ENCODE data around the gene ARID1B.

Gene ARID1B

DNA sequence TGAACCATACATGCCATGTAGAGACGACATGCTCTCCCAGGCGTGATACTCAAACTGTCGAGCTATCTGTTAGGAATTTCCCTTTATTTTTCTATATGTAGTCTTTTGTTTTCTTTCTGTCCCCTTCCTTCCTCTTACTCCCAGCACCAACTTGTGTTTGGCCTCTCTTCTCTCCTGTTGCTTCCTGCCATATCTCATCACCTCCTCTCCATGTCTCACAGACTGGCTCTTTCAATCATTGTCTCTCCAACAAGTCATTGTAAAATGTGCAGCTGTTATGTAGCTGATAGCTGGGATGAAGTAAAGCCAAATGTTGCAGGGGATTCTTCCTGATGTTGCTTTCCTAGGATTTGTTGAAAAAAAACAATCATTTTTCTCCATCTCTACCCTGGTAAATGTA, 311.7 kb downstream of the ARID1B start:
- Histone ChIP-seq H3K36me3 (ENCODE audit: control insufficient read depth in 5 of 5, insufficient read depth in 5 of 5, low read length in 5 of 5) (peaks cover 14 to 30% (median 22%) of the 10 kb centered on the region in 5 donors), H3K27me3 (ENCODE audit: control insufficient read depth in 5 of 5, insufficient read depth in 4 of 5, low read length in 5 of 5) (no peaks in the 10 kb centered on the region), H3K27ac (ENCODE audit: low read depth, low read length) (no peak overlapping the region), H3K9me3 (ENCODE audit: control insufficient read depth in 5 of 5, low read length in 5 of 5) (no peaks in the 10 kb centered on the region), H3K9ac (ENCODE audit: low read length in 5 of 5) (no peak overlapping the region), H3K4me1 (ENCODE audit: control insufficient read depth in 5 of 5, insufficient read depth in 5 of 5, low read length in 5 of 5) (peaks cover 0 to 8% (median 0%) of the 10 kb centered on the region in 5 donors), H3K4me3 (ENCODE audit: low read depth in 1 of 5, low read length in 5 of 5) (no peak overlapping the region)

DNA sequence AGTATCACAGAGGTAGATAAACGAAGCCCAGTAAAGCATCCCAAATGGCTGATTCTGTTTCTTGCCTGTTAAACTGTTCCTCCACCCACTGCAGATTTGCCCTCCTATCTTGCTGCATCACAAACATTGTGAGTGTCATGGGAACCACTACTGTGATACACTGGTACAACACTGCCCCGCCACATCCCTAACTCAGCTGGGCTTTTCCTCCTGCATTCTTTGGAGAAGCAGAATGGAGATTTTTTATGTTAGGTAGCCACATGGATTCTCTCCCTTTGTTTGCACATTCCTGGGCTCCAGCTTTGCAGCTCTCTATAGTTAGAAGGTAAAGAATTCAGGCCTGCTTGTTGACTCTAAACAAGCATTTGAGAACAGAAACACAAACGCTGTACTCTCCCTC, 312.1 kb downstream of the ARID1B start:
- Histone ChIP-seq H3K4me3 (ENCODE audit: low read depth in 1 of 5, low read length in 5 of 5) (no peak overlapping the region), H3K27ac (ENCODE audit: low read depth, low read length) (no peak overlapping the region), H3K36me3 (ENCODE audit: control insufficient read depth in 5 of 5, insufficient read depth in 5 of 5, low read length in 5 of 5) (peaks cover 14 to 30% (median 22%) of the 10 kb centered on the region in 5 donors), H3K27me3 (ENCODE audit: control insufficient read depth in 5 of 5, insufficient read depth in 4 of 5, low read length in 5 of 5) (no peaks in the 10 kb centered on the region), H3K4me1 (ENCODE audit: control insufficient read depth in 5 of 5, insufficient read depth in 5 of 5, low read length in 5 of 5) (peaks cover 0 to 8% (median 0%) of the 10 kb centered on the region in 5 donors), H3K9ac (ENCODE audit: low read length in 5 of 5) (no peak overlapping the region), H3K9me3 (ENCODE audit: control insufficient read depth in 5 of 5, low read length in 5 of 5) (no peaks in the 10 kb centered on the region)

DNA sequence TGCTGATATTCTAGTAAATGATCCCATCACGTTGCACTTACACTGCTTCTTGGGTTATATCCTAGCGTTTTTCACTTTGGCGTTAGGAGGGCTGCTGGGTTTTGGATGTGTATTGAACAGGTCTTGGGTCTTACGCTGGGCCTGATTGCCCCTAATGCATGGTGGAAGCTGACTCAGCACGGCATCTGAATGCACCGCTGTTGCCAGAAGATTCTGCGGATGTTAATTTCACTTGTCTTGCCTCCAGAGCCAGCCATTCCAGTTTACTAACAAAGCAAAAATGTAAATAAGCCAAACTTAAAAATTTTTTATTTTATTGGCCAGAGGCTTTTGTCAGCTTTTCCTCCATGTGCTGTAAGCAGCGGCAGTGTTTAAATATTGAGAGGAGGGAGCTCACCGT, 312.7 kb downstream of the ARID1B start:
- Histone ChIP-seq H3K9me3 (ENCODE audit: control insufficient read depth in 5 of 5, low read length in 5 of 5) (no peaks in the 10 kb centered on the region), H3K27me3 (ENCODE audit: control insufficient read depth in 5 of 5, insufficient read depth in 4 of 5, low read length in 5 of 5) (no peaks in the 10 kb centered on the region), H3K9ac (ENCODE audit: low read length in 5 of 5) (no peak overlapping the region), H3K4me1 (ENCODE audit: control insufficient read depth in 5 of 5, insufficient read depth in 5 of 5, low read length in 5 of 5) (peaks cover 0 to 8% (median 0%) of the 10 kb centered on the region in 5 donors), H3K27ac (ENCODE audit: low read depth, low read length) (no peak overlapping the region), H3K4me3 (ENCODE audit: low read depth in 1 of 5, low read length in 5 of 5) (no peak overlapping the region), H3K36me3 (ENCODE audit: control insufficient read depth in 5 of 5, insufficient read depth in 5 of 5, low read length in 5 of 5) (peaks cover 12 to 30% (median 18%) of the 10 kb centered on the region in 5 donors)

DNA sequence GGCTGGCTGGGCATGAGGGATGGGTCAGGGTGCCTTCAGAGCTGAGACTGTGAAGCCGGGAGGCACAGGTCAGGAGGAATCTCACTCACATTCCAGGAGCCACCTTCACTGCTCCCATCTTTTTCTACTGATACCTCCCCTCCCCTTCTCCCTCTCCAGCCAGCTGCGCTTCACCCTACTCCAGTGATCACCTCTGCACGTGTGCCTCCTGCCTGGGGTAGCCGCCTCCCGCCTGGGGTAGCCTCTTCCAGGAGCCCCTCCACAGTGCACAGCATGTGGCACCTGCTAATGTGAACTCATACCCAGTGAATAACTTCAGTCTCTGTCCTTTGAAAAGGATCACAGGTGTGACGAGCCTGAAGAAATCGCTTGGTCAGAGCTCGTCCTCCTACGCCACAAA, 313.6 kb downstream of the ARID1B start:
- H3K4me1 ChIP-seq (ENCODE audit: control insufficient read depth in 5 of 5, insufficient read depth in 5 of 5, low read length in 5 of 5): peaks cover 0 to 8% (median 0%) of the 10 kb centered on the region in 5 donors
- H3K4me3 ChIP-seq (ENCODE audit: low read depth in 1 of 5, low read length in 5 of 5): no peak overlapping the region
- H3K36me3 ChIP-seq (ENCODE audit: control insufficient read depth in 5 of 5, insufficient read depth in 5 of 5, low read length in 5 of 5): peaks cover 4 to 21% (median 11%) of the 10 kb centered on the region in 5 donors
- no peaks in the 10 kb centered on the region for H3K27me3 ChIP-seq (ENCODE audit: control insufficient read depth in 5 of 5, insufficient read depth in 4 of 5, low read length in 5 of 5)
- H3K9me3 ChIP-seq (ENCODE audit: control insufficient read depth in 5 of 5, low read length in 5 of 5): no peaks in the 10 kb centered on the region
- H3K27ac ChIP-seq (ENCODE audit: low read depth, low read length): no peak overlapping the region
- H3K9ac ChIP-seq (ENCODE audit: low read length in 5 of 5): no peak overlapping the region

DNA sequence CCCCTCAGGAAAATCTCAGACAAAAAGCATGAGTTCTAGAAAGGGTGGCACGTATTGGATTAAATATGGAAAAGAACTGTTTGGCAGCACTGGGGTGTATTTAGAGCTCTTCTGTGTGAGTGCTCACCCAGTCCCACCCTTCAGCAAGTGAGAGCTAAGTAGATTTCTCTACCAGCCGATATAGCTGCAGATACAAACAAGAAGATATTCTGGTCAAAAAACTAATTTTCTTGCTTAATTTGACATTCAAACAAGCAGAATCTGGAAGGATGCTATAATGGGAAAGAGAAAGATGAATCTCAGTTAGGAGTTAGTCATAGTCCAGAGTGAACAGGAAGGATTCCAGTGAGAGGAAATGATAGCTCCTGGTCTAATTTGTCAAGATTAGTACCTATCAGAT, 314.1 kb downstream of the ARID1B start:
- Histone ChIP-seq H3K4me3 (ENCODE audit: low read depth in 1 of 5, low read length in 5 of 5) (no peak overlapping the region), H3K4me1 (ENCODE audit: control insufficient read depth in 5 of 5, insufficient read depth in 5 of 5, low read length in 5 of 5) (peaks cover 0 to 8% (median 0%) of the 10 kb centered on the region in 5 donors), H3K27ac (ENCODE audit: low read depth, low read length) (no peak overlapping the region)

DNA sequence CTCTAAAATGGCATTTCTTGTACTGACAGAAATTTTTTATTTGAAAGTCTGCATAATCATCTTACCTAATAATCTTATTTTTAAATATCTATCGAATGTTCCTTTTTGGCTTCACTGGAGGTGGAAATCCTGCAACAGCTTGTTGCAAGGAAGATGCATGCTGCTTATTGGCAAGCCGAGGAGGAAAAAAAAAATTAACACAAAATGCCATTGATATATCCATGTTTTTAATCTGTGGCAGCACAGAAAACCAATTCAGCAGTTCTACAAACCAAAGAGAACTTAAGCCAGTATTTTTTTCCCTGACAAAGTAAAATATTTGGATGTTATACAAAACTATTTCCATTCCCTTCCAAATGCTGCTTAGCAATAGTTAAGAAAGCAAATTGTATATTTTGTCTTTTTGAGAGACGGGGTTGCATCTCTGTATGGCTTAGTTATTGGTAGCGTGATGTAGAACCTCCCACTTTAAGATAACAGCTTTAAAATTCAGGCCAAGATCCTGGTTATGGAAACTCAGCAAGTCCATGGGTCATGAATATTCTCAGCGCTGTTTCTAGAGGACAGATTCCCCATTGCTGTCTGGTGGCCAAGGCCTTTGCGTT, 314.8 kb downstream of the ARID1B start:
- Histone ChIP-seq H3K27ac (ENCODE audit: low read depth, low read length) (no peak overlapping the region), H3K36me3 (ENCODE audit: control insufficient read depth in 5 of 5, insufficient read depth in 5 of 5, low read length in 5 of 5) (peaks cover 0 to 16% (median 11%) of the 10 kb centered on the region in 5 donors), H3K9me3 (ENCODE audit: control insufficient read depth in 5 of 5, low read length in 5 of 5) (no peaks in the 10 kb centered on the region), H3K4me1 (ENCODE audit: control insufficient read depth in 5 of 5, insufficient read depth in 5 of 5, low read length in 5 of 5) (peaks cover 0 to 8% (median 0%) of the 10 kb centered on the region in 5 donors), H3K9ac (ENCODE audit: low read length in 5 of 5) (no peak overlapping the region), H3K4me3 (ENCODE audit: low read depth in 1 of 5, low read length in 5 of 5) (no peak overlapping the region), H3K27me3 (ENCODE audit: control insufficient read depth in 5 of 5, insufficient read depth in 4 of 5, low read length in 5 of 5) (no peaks in the 10 kb centered on the region)

More for the DNA sequence above, 314.1 kb downstream of the ARID1B start:
- H3K36me3 ChIP-seq (ENCODE audit: control insufficient read depth in 5 of 5, insufficient read depth in 5 of 5, low read length in 5 of 5): peaks cover 0 to 21% (median 11%) of the 10 kb centered on the region in 5 donors
- H3K27me3 ChIP-seq (ENCODE audit: control insufficient read depth in 5 of 5, insufficient read depth in 4 of 5, low read length in 5 of 5): no peaks in the 10 kb centered on the region
- H3K9ac ChIP-seq (ENCODE audit: low read length in 5 of 5): no peak overlapping the region
- no peaks in the 10 kb centered on the region for H3K9me3 ChIP-seq (ENCODE audit: control insufficient read depth in 5 of 5, low read length in 5 of 5)

DNA sequence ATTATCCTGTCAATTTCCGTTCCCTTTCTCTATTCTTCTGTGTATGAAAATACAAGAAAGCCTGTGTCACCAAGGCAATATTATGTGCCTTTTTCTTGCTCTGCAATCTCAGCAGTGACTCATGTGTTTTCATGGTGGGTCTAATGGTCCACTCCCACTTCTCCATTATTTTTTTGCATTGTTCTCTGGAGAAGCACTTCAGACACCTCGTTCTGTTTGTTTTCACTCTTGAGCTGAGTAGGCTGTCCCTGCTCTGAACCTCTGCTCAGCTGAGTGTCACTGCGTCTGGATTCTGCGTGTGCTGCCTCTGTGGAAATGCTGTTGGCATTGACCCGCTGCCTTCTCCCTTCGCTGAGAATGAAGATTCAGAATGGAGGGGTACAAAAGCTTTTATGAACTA, 315.6 kb downstream of the ARID1B start:
- Histone ChIP-seq H3K36me3 (ENCODE audit: control insufficient read depth in 5 of 5, insufficient read depth in 5 of 5, low read length in 5 of 5) (peaks cover 0 to 18% (median 11%) of the 10 kb centered on the region in 5 donors), H3K4me3 (ENCODE audit: low read depth in 1 of 5, low read length in 5 of 5) (no peak overlapping the region), H3K9me3 (ENCODE audit: control insufficient read depth in 5 of 5, low read length in 5 of 5) (no peaks in the 10 kb centered on the region), H3K9ac (ENCODE audit: low read length in 5 of 5) (no peak overlapping the region), H3K27ac (ENCODE audit: low read depth, low read length) (no peak overlapping the region), H3K27me3 (ENCODE audit: control insufficient read depth in 5 of 5, insufficient read depth in 4 of 5, low read length in 5 of 5) (no peaks in the 10 kb centered on the region), H3K4me1 (ENCODE audit: control insufficient read depth in 5 of 5, insufficient read depth in 5 of 5, low read length in 5 of 5) (peaks cover 0 to 8% (median 0%) of the 10 kb centered on the region in 5 donors)

DNA sequence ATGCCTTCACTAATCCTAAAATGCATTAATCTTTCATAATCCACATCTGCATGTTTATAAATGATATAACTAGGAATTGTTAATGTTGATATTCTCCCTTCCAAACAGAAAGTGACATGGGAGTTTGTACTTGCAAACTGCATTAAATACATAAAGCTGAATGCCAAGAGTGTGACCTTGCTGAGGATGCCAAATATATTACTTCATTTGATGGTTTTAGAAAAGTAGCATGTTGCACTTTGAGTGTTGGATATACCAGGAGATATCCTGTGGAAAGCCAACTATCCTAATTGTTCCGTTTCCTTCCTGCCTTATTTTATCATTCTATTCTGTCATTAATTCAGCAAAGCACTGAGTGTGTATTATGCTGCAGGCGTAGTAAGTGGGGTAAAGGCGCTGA, 316.4 kb downstream of the ARID1B start:
- H3K4me3 ChIP-seq (ENCODE audit: low read depth in 1 of 5, low read length in 5 of 5): no peak overlapping the region

DNA sequence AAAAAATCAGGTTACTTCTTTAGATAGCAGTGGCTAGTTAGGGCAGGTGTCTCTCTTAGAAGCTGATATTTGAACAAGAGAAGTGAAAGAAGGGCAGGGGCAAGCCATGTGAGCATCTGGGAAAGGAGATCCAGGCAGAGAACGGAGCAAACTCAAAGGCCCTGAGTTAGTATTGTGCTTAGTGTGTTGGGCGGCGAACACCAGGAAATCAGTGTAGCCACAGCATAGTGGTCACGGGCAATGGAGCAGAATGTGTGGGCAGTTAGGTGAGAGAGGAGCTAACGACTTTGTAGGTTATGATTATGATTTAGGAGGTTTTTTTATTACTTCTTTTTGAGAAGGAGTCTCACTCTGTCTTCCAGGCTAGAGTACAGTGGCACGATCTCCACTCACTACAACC, 316.9 kb downstream of the ARID1B start:
- Histone ChIP-seq H3K9me3 (ENCODE audit: control insufficient read depth in 5 of 5, low read length in 5 of 5) (no peaks in the 10 kb centered on the region), H3K27ac (ENCODE audit: low read depth, low read length) (no peak overlapping the region), H3K27me3 (ENCODE audit: control insufficient read depth in 5 of 5, insufficient read depth in 4 of 5, low read length in 5 of 5) (no peaks in the 10 kb centered on the region), H3K36me3 (ENCODE audit: control insufficient read depth in 5 of 5, insufficient read depth in 5 of 5, low read length in 5 of 5) (peaks cover 0 to 20% (median 8%) of the 10 kb centered on the region in 5 donors), H3K9ac (ENCODE audit: low read length in 5 of 5) (no peak overlapping the region), H3K4me1 (ENCODE audit: control insufficient read depth in 5 of 5, insufficient read depth in 5 of 5, low read length in 5 of 5) (peaks cover 0 to 8% (median 0%) of the 10 kb centered on the region in 5 donors), H3K4me3 (ENCODE audit: low read depth in 1 of 5, low read length in 5 of 5) (no peak overlapping the region)

More for the DNA sequence above, 316.4 kb downstream of the ARID1B start:
- H3K4me1 ChIP-seq (ENCODE audit: control insufficient read depth in 5 of 5, insufficient read depth in 5 of 5, low read length in 5 of 5): peaks cover 0 to 8% (median 0%) of the 10 kb centered on the region in 5 donors
- no peak overlapping the region for H3K27ac ChIP-seq (ENCODE audit: low read depth, low read length)
- no peak overlapping the region for H3K9ac ChIP-seq (ENCODE audit: low read length in 5 of 5)
- no peaks in the 10 kb centered on the region for H3K27me3 ChIP-seq (ENCODE audit: control insufficient read depth in 5 of 5, insufficient read depth in 4 of 5, low read length in 5 of 5)
- H3K36me3 ChIP-seq (ENCODE audit: control insufficient read depth in 5 of 5, insufficient read depth in 5 of 5, low read length in 5 of 5): peaks cover 0 to 21% (median 8%) of the 10 kb centered on the region in 5 donors
- H3K9me3 ChIP-seq (ENCODE audit: control insufficient read depth in 5 of 5, low read length in 5 of 5): no peaks in the 10 kb centered on the region

DNA sequence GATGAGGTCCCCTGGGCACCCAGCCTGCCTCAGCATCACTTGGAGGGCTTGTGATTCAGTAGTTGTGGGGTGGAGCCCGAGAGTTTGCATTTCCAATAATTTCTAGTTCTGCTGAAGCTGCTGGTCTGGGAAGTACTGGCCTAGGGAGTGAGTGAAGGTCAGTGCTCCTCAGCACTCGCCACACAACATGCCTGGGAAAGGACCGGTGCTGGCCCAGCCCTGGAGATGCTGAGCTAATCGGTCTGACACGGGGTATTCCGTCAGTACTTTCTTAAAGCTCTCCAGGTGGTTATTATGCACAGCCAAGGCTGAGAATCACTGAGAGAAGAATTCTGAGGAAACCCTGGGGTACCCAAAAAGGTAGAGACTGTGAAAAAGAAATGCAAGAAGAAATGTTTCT, 317.9 kb downstream of the ARID1B start:
- Histone ChIP-seq H3K4me3 (ENCODE audit: low read depth in 1 of 5, low read length in 5 of 5) (no peak overlapping the region), H3K4me1 (ENCODE audit: control insufficient read depth in 5 of 5, insufficient read depth in 5 of 5, low read length in 5 of 5) (peaks cover 0 to 8% (median 2%) of the 10 kb centered on the region in 5 donors), H3K27me3 (ENCODE audit: control insufficient read depth in 5 of 5, insufficient read depth in 4 of 5, low read length in 5 of 5) (no peaks in the 10 kb centered on the region), H3K9ac (ENCODE audit: low read length in 5 of 5) (no peak overlapping the region), H3K36me3 (ENCODE audit: control insufficient read depth in 5 of 5, insufficient read depth in 5 of 5, low read length in 5 of 5) (peaks cover 0 to 15% (median 8%) of the 10 kb centered on the region in 5 donors), H3K27ac (ENCODE audit: low read depth, low read length) (no peak overlapping the region), H3K9me3 (ENCODE audit: control insufficient read depth in 5 of 5, low read length in 5 of 5) (no peaks in the 10 kb centered on the region)

All from subcutaneous abdominal adipose tissue (tissue), 5 donors.